D721Med (cell line): ENCODE measurements around the gene CERS6.

Experiments used
- DNase-seq: peaks from one replicate; pipeline ENCODE4 v3.0.0; 2011; ENCODE audit warnings: low spot score; ENCODE audit not compliant: insufficient read length
- FAIRE-seq: peaks from 2 replicates; lab custom pipeline; 2011; peaks lifted over from hg19 to GRCh38; lab: Jason Lieb, UNC
- TF ChIP-seq, protein P1 (sequence below): IDR thresholded peaks from 2 replicates; pipeline ENCODE4 v1.5.1; 2012; ENCODE audit warnings: mild to moderate bottlenecking, control low read depth; ENCODE audit not compliant: insufficient read depth; ENCODE audit errors: missing control alignments

Gene CERS6

DNA sequence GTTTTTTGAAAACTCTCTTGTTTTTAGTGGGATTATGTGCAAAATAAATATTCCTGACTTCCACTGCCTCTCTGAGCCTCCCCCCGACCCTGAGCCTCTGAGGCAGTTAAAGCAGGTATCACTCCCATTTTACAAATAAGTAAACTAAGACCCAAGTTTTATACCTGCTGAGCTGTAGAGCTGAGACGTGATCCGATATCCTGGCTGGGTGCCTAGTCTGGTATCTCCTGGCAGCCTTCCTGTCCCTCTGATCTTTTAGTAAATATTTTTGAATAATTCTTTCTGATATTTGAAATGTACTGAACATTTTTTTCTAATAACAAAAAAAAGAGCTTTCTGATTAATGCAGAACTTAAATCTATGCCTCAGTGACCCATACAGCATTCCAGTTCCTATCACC is 238.1 kb downstream of the CERS6 start:
- no peak for DNase-seq
- TF ChIP-seq, protein P1, sequence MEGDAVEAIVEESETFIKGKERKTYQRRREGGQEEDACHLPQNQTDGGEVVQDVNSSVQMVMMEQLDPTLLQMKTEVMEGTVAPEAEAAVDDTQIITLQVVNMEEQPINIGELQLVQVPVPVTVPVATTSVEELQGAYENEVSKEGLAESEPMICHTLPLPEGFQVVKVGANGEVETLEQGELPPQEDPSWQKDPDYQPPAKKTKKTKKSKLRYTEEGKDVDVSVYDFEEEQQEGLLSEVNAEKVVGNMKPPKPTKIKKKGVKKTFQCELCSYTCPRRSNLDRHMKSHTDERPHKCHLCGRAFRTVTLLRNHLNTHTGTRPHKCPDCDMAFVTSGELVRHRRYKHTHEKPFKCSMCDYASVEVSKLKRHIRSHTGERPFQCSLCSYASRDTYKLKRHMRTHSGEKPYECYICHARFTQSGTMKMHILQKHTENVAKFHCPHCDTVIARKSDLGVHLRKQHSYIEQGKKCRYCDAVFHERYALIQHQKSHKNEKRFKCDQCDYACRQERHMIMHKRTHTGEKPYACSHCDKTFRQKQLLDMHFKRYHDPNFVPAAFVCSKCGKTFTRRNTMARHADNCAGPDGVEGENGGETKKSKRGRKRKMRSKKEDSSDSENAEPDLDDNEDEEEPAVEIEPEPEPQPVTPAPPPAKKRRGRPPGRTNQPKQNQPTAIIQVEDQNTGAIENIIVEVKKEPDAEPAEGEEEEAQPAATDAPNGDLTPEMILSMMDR: no peak
- no peak for FAIRE-seq

- no peak for FAIRE-seq
- TF ChIP-seq, protein P1: no peak
- no peak for DNase-seq
Measured at GRCh38 chr2:168694866-168695265, 238.8 kb downstream of the CERS6 start.

- FAIRE-seq: no peak
- TF ChIP-seq, protein P1: no peak
- DNase-seq: no peak
Measured at GRCh38 chr2:168697668-168698121, 241.6 kb downstream of the CERS6 start.

GRCh38 chr2:168698969-168699368 is 242.9 kb downstream of the CERS6 start:
- DNase-seq (no peak), FAIRE-seq (no peak)
- TF ChIP-seq, protein P1: no peak

DNA sequence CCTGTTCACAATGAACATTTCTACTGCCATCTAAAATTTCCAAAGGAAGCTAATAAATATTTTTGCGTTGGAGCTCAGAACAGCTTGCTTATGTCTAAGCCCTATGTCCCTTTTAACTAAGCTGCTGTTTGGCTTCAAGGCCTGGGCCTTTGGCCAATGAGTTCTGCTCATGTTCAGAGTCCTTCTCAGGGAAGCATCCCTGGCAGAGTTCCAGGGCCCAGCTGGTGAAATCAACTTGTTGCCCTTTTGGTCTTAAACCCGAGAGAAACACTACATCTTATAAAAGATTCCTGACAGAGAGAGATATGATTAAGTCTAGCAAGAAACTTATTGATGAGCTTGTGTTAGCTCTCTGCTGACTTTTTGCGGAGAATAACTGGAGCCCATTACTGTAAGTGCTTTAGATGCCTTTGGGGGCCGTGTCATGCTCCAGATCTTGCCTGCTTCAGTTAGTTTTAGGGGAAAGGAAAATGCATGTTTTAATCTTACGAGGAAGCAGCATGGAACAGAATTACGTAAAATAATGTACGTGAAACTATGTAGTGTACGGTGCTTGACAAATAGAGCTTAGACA is 243.9 kb downstream of the CERS6 start:
- DNase-seq: no peak
- FAIRE-seq: no peak
- TF ChIP-seq, protein P1: no peak

DNA sequence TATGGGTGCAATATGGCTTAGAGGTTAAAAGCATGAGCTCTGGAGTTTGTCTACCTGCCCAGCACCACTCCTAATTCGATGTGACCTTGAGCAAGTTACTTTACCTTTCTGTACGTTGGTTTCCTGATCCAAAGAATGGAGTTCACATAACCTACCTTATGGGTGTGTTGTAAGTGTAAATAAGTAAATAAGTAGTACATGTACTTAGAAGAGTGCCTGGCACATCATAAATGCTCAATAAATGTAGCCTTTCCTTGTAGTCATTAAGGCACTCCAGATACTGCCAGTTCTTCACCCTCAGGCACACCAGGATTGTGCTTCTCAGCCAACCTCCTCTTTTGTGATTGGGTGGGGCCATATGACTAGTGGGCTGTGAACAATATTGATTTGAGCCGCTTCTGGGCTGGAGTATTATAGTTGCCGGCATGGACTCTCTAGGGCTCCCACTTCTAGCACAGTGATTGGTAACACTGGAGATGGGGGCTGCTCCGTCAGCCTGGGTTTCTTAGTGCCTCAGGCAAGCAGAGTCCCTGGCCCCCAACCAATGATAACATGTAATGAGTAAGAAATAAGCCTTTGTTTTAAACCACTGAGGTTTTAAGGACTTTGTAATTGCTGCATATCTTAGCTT is 244.7 kb downstream of the CERS6 start:
- DNase-seq: no peak
- no peak for FAIRE-seq
- TF ChIP-seq, protein P1: no peak

- no peak for DNase-seq
- TF ChIP-seq, protein P1: no peak
- FAIRE-seq: no peak
Measured at GRCh38 chr2:168702579-168702978, 246.5 kb downstream of the CERS6 start.
